ENCODE data around the gene SUGT1. TPM values are rescaled to one million over a fixed set of nuclear protein-coding genes. Genes with fewer than 3 reads are reported as not detected.
"Not testable (repeated sequence)": the region's sequence is repeated elsewhere in the genome, so short reads cannot be mapped to it uniquely, and the experiment has no call there.

Gene SUGT1
- total RNA-seq, 1 donor from 2014 or later: 49.5 TPM

GRCh38 chr13:52670726-52671125 is 18.1 kb downstream of the SUGT1 start:
- no peak for DNase-seq

GRCh38 chr13:52673465-52673864 is 20.8 kb downstream of the SUGT1 start:
- no peak for DNase-seq

GRCh38 chr13:52677823-52678222 is 25.2 kb downstream of the SUGT1 start:
- no peak for DNase-seq

- DNase-seq: not testable (repeated sequence)
Measured at GRCh38 chr13:52685806-52686205, 33.2 kb downstream of the SUGT1 start.

GRCh38 chr13:52686376-52686775 is 33.7 kb downstream of the SUGT1 start:
- no peak for DNase-seq

- no peak for DNase-seq
Measured at GRCh38 chr13:52695856-52696255, 43.2 kb downstream of the SUGT1 start.

- no peak for DNase-seq
Measured at GRCh38 chr13:52696566-52696965, 43.9 kb downstream of the SUGT1 start.

GRCh38 chr13:52701728-52702465 is 49.3 kb downstream of the SUGT1 start:
- DNase-seq: peak; percentile 55

GRCh38 chr13:52703482-52703881 is 50.8 kb downstream of the SUGT1 start:
- no peak for DNase-seq

GRCh38 chr13:52706081-52706480 is 53.4 kb downstream of the SUGT1 start:
- DNase-seq: no peak

- no peak for DNase-seq
Measured at GRCh38 chr13:52707375-52707774, 54.7 kb downstream of the SUGT1 start.

- DNase-seq: not testable (repeated sequence)
Measured at GRCh38 chr13:52708266-52708665, 55.6 kb downstream of the SUGT1 start.

GRCh38 chr13:52711286-52711685 is 58.6 kb downstream of the SUGT1 start:
- DNase-seq: no peak

GRCh38 chr13:52712385-52712784 is 59.7 kb downstream of the SUGT1 start:
- DNase-seq: no peak

GRCh38 chr13:52713894-52714293 is 61.3 kb downstream of the SUGT1 start:
- DNase-seq: peak; percentile 7

- DNase-seq: not testable (repeated sequence)
Measured at GRCh38 chr13:52720904-52721303, 68.3 kb downstream of the SUGT1 start.

GRCh38 chr13:52721356-52721755 is 68.7 kb downstream of the SUGT1 start:
- not testable (repeated sequence) for DNase-seq

GRCh38 chr13:52723181-52723580 is 70.5 kb downstream of the SUGT1 start:
- DNase-seq: no peak

- DNase-seq: no peak
Measured at GRCh38 chr13:52725302-52725701, 72.7 kb downstream of the SUGT1 start.

- DNase-seq: no peak
Measured at GRCh38 chr13:52726258-52726657, 73.6 kb downstream of the SUGT1 start.

GRCh38 chr13:52734075-52734623 is 81.5 kb downstream of the SUGT1 start:
- DNase-seq: no peak

- DNase-seq: no peak
Measured at GRCh38 chr13:52736891-52737290, 84.3 kb downstream of the SUGT1 start.

- no peak for DNase-seq
Measured at GRCh38 chr13:52737451-52737850, 84.8 kb downstream of the SUGT1 start.

GRCh38 chr13:52737965-52738364 is 85.3 kb downstream of the SUGT1 start:
- no peak for DNase-seq
